IPS DF 6.9 (cell line): ENCODE results near the gene CAPN10.

Experiments used
- DNase-seq: peaks from one replicate; pipeline ENCODE4 v3.0.0-alpha.2; 2013; ENCODE audit warnings: low read depth, low spot score
- H3K27ac ChIP-seq: one replicate; pipeline ENCODE4 v1.5.1; 2013; ENCODE audit warnings: low read length, control low read depth
- H3K27me3 ChIP-seq: 2 replicates; pipeline ENCODE4 v1.6.1; 2013; ENCODE audit warnings: mild to moderate bottlenecking, low read length; ENCODE audit not compliant: control insufficient read depth, insufficient read depth
- H3K36me3 ChIP-seq: 2 replicates; pipeline ENCODE4 v1.6.1; 2013; ENCODE audit warnings: low read length; ENCODE audit not compliant: control insufficient read depth, insufficient read depth
- H3K4me1 ChIP-seq: 2 replicates; pipeline ENCODE4 v1.6.1; 2013; ENCODE audit warnings: low read length; ENCODE audit not compliant: control insufficient read depth, insufficient read depth
- H3K4me3 ChIP-seq: 2 replicates; pipeline ENCODE4 v1.5.1; 2013; ENCODE audit warnings: mild to moderate bottlenecking, low read length
- H3K9me3 ChIP-seq: 2 replicates; pipeline ENCODE4 v1.6.1; 2013; ENCODE audit warnings: low read length, inconsistent platforms; ENCODE audit not compliant: control insufficient read depth, insufficient read depth
- WGBS: extraction: QIAGEN DNeasy Blood & Tissue Kit; methylation state at CpG from one replicate; pipeline ENCODE4 v1.1.7; 2013; ENCODE audit warnings: mixed read lengths, missing lambda C conversion rate; ENCODE audit not compliant: insufficient read length, insufficient coverage; 5-methylcytosine and 5-hydroxymethylcytosine counted together

Gene CAPN10

GRCh38 chr2:240591226-240591625 is 4.7 kb downstream of the CAPN10 start:
- H3K9me3 ChIP-seq: no peaks in the 10 kb centered on the region
- peaks cover 3% of the 10 kb centered on the region; the same call in 1 of the 2 replicates for H3K4me1 ChIP-seq
- peaks cover 16% of the 10 kb centered on the region for H3K36me3 ChIP-seq
- H3K27ac ChIP-seq: no peak overlapping the region
- no CpG with 5 or more reads among the region's 6 CpGs for WGBS
- no peaks in the 10 kb centered on the region for H3K27me3 ChIP-seq
- DNase-seq: no peak
- H3K4me3 ChIP-seq: no peak overlapping the region

- no CpG with 5 or more reads among the region's 13 CpGs for WGBS
- peaks cover 19% of the 10 kb centered on the region for H3K36me3 ChIP-seq
- H3K27ac ChIP-seq: no peak overlapping the region
- DNase-seq: no peak
- H3K4me3 ChIP-seq: no peak overlapping the region
- peaks cover 3% of the 10 kb centered on the region; the same call in 1 of the 2 replicates for H3K4me1 ChIP-seq
- no peaks in the 10 kb centered on the region for H3K9me3 ChIP-seq
- no peaks in the 10 kb centered on the region for H3K27me3 ChIP-seq
Observed at GRCh38 chr2:240591784-240592183, 5.2 kb downstream of the CAPN10 start.

GRCh38 chr2:240593026-240593702 is 6.6 kb downstream of the CAPN10 start:
- no peak overlapping the region for H3K4me3 ChIP-seq
- H3K9me3 ChIP-seq: no peaks in the 10 kb centered on the region
- peaks cover 25% of the 10 kb centered on the region for H3K36me3 ChIP-seq
- H3K27ac ChIP-seq: no peak overlapping the region
- no peaks in the 10 kb centered on the region for H3K4me1 ChIP-seq
- WGBS: no CpG with 5 or more reads among the region's 20 CpGs
- no peak for DNase-seq
- no peaks in the 10 kb centered on the region for H3K27me3 ChIP-seq

DNA sequence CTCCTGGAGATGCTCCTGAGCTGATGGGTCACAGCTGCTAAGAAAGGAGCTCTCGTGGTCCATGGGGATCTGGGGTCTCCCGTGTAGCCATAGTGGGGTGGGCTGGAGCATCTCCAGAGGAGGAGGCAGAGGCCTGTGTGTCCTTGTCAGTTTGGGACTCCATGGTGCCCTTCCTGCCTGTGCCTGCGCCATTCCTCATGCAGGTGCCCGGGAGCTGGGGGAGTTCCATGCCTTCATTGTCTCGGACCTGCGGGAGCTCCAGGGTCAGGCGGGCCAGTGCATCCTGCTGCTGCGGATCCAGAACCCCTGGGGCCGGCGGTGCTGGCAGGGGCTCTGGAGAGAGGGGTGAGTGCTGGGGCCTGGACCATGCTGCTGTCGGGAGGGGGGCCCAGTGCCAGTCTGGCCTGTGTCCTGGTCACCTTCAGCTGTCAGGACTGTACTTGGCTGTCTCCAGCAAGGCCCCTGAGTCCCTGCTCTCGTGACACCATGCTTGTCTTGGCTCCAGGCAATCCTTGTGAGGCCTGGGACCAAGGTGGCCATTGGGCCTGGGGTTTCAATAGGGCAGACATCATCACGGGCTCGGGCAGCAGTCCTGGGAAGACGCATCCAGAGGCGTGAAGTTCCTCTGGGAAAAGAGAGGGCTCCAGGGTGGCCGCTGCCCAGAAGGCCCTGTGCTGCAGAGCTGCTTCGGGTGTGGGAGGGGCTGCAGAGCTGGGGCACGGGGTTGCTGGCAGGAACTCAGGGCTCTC is 7.3 kb downstream of the CAPN10 start:
- Histone ChIP-seq H3K27me3 (no peaks in the 10 kb centered on the region), H3K4me1 (no peaks in the 10 kb centered on the region), H3K9me3 (no peaks in the 10 kb centered on the region), H3K27ac (no peak overlapping the region), H3K36me3 (peaks cover 30% of the 10 kb centered on the region), H3K4me3 (no peak overlapping the region)
- DNase-seq: no peak
- no CpG with 5 or more reads among the region's 19 CpGs for WGBS

DNA sequence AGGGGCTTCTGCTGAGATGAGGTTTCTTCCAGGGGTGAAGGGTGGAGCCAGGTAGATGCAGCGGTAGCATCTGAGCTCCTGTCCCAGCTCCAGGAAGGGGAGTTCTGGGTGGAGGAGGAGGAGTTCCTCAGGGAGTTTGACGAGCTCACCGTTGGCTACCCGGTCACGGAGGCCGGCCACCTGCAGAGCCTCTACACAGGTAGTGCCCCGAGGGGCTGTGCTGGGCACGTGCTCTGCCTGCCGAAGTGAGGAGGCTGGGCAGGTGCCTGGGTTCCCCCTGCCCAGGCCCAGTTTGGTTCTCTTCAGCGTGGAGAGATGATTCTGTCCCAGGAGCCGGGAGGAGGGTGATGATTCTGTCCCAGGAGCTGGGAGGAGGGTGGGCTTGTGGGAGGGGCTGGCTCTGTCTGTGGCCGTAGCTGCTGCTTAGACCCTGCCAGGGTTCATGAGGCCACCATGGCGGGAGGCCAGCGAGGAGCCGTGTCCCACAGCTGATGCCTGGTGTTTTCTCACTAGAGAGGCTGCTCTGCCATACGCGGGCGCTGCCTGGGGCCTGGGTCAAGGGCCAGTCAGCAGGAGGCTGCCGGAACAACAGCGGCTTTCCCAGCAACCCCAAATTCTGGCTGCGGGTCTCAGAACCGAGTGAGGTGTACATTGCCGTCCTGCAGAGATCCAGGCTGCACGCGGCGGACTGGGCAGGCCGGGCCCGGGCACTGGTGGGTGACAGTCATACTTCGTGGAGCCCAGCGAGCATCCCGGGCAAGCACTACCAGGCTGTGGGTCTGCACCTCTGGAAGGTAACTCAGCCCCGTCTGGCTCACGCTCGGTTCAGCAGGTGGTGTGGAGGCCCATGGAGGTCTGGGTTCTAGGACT is 8.2 kb downstream of the CAPN10 start:
- WGBS: no CpG with 5 or more reads among the region's 34 CpGs
- no peaks in the 10 kb centered on the region for H3K4me1 ChIP-seq
- H3K36me3 ChIP-seq: peaks cover 27% of the 10 kb centered on the region
- no peaks in the 10 kb centered on the region for H3K9me3 ChIP-seq
- no peak overlapping the region for H3K27ac ChIP-seq
- H3K4me3 ChIP-seq: no peak overlapping the region
- H3K27me3 ChIP-seq: no peaks in the 10 kb centered on the region
- DNase-seq: no peak

DNA sequence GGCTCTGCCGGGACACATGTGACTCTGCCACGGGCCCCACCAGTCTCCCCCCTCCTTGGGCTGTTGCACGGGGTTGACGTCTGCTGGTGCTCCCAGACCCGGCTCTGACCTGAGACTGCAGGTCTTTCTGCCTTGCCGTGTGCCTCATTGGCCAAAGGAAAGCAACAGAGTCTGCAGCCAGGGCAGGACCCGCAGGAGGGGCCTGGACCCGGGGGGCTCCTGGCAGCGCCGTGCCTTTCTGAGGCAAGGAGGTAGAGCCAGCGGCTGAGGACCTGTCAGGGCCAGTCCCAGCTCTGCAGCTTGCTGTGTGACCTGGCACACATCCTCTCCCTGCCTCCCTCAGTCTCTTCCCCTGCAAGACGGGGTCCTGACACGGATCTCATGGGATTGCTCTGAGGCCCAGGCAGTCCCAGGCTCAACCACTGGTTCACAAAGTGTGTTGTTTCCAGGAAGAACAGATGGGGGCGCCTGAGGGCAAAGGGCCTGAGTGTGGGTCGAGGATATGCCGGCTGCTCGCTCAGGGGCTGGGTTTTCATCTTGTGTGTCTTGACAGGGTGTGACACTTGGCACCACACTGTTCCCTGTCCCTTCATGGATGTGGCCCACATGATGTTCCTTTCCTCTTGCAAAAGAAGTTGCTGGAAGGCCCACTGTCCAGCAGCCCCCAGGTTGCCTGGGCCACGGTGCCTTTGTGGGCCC is 9.0 kb downstream of the CAPN10 start:
- Histone ChIP-seq H3K27ac (no peak overlapping the region), H3K4me1 (no peaks in the 10 kb centered on the region), H3K36me3 (peaks cover 27% of the 10 kb centered on the region), H3K9me3 (no peaks in the 10 kb centered on the region), H3K27me3 (no peaks in the 10 kb centered on the region), H3K4me3 (no peak overlapping the region)
- WGBS: no CpG with 5 or more reads among the region's 18 CpGs
- DNase-seq: no peak

- H3K9me3 ChIP-seq: no peaks in the 10 kb centered on the region
- H3K4me3 ChIP-seq: no peak overlapping the region; the same call in 1 of the 2 replicates
- peaks cover 27% of the 10 kb centered on the region for H3K36me3 ChIP-seq
- H3K27ac ChIP-seq: no peak overlapping the region
- H3K4me1 ChIP-seq: no peaks in the 10 kb centered on the region
- no peak for DNase-seq
- WGBS: no CpG with 5 or more reads among the region's 17 CpGs
- H3K27me3 ChIP-seq: no peaks in the 10 kb centered on the region
Observed at GRCh38 chr2:240596080-240596460, 9.5 kb downstream of the CAPN10 start.

DNA sequence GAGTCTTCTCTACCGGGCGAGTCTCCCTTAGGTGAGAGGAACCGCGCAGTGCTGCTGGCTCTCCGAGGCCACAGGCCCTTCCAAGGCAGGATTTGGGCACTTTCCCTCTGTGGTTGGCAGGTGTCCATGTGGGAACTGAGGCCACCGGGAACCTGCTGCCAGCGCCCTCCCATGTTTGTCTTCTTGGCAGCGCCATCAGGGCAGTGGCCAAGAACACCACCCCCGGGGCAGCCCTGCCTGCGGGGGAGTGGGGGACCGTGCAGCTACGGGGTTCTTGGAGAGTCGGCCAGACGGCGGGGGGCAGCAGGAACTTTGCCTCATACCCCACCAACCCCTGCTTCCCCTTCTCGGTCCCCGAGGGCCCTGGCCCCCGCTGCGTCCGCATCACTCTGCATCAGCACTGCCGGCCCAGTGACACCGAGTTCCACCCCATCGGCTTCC is 10.0 kb downstream of the CAPN10 start:
- Histone ChIP-seq H3K9me3 (no peaks in the 10 kb centered on the region), H3K27ac (no peak overlapping the region), H3K36me3 (peaks cover 27% of the 10 kb centered on the region), H3K4me1 (no peaks in the 10 kb centered on the region), H3K27me3 (no peaks in the 10 kb centered on the region), H3K4me3 (no peak overlapping the region)
- WGBS: no CpG with 5 or more reads among the region's 23 CpGs
- DNase-seq: no peak

GRCh38 chr2:240597054-240597418 is 10.5 kb downstream of the CAPN10 start:
- Histone ChIP-seq H3K27me3 (no peaks in the 10 kb centered on the region), H3K9me3 (no peaks in the 10 kb centered on the region), H3K4me1 (no peaks in the 10 kb centered on the region), H3K4me3 (no peak overlapping the region), H3K36me3 (peaks cover 24% of the 10 kb centered on the region), H3K27ac (no peak overlapping the region)
- no CpG with 5 or more reads among the region's 10 CpGs for WGBS
- DNase-seq: no peak
